GM12801 (cell line): Measurements from ENCODE around the gene ACER2.

Experiments used
- TF ChIP-seq, protein P1 (sequence below): IDR thresholded peaks from one replicate; pipeline ENCODE4 v1.5.1; 2011; ENCODE audit warnings: control low read depth; ENCODE audit not compliant: insufficient read length; ENCODE audit errors: extremely low read depth

The ACER2 gene

DNA sequence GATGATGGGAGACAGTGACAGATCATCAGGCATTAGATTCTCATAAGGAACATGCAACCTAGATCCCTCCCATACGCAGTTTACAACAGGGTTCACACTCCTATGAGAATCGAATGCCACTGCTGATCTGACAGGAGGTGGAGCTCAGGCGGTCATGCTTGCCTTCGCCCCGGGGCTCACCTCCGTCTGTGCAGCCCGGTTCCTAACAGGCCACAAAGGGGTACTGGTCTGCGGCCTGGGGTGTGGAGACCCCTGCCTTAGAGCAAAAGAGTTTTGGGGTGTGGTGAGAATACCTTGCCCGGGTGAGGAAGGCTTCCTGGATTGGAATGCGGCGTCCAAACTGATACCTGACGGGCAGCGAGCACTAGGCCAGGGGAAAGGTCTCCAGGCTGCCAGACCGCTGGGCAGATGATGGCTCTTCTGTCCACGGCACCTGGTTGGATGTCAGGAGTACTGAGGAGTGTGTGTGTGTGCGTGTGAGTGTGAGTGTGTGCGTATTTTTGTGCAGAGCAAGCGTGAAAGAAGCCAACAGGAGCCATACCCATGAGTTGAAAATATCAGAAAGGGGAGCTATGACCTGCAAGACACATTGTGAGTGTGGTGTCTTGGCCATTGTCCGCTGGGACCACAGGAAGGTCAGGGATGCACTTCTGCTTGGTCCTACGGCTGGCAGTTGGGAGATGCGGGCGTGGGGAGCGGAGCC is 55.4 kb downstream of the ACER2 start:
- TF ChIP-seq, protein P1, sequence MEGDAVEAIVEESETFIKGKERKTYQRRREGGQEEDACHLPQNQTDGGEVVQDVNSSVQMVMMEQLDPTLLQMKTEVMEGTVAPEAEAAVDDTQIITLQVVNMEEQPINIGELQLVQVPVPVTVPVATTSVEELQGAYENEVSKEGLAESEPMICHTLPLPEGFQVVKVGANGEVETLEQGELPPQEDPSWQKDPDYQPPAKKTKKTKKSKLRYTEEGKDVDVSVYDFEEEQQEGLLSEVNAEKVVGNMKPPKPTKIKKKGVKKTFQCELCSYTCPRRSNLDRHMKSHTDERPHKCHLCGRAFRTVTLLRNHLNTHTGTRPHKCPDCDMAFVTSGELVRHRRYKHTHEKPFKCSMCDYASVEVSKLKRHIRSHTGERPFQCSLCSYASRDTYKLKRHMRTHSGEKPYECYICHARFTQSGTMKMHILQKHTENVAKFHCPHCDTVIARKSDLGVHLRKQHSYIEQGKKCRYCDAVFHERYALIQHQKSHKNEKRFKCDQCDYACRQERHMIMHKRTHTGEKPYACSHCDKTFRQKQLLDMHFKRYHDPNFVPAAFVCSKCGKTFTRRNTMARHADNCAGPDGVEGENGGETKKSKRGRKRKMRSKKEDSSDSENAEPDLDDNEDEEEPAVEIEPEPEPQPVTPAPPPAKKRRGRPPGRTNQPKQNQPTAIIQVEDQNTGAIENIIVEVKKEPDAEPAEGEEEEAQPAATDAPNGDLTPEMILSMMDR: no peak

DNA sequence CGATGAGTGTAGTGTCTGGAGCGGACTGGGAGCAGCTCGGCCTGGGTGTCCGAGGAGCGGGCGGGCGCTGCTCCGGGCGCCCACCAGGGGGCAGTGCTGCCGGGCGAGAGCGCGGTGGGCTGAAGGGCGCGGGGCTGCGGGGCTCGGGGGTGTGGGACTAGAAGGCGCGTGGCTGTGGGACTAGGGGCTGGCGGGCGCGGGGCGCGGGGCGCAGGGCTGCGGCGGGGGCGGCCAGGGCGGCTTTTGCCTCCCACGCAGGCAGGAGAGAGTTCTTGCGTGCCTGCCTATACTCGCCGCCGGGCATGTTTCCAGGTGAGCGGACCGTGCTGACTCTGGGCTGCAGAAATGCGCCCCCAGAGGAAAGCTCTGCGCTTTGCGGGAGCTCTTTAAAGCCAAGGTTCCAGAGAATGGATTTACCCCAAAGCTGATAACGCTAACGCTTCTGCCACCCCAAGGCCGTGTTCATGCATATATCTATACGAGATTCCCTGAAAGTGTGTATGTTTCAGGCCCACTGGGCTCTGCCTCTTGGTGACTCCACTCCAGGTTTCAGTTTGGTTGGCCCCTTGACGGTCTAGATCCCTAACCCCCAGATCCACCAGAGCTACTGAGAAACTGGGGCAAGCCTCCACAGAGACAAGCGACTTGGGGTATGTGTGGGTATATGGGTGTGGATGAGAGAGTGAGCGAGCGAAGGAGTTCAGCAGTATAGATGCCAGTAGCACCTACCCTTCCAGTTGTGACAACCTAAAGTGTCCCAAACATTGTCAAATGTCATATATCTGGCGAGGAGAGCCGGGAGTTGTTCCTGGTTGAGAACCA is 56.2 kb downstream of the ACER2 start:
- TF ChIP-seq, protein P1: no peak

DNA sequence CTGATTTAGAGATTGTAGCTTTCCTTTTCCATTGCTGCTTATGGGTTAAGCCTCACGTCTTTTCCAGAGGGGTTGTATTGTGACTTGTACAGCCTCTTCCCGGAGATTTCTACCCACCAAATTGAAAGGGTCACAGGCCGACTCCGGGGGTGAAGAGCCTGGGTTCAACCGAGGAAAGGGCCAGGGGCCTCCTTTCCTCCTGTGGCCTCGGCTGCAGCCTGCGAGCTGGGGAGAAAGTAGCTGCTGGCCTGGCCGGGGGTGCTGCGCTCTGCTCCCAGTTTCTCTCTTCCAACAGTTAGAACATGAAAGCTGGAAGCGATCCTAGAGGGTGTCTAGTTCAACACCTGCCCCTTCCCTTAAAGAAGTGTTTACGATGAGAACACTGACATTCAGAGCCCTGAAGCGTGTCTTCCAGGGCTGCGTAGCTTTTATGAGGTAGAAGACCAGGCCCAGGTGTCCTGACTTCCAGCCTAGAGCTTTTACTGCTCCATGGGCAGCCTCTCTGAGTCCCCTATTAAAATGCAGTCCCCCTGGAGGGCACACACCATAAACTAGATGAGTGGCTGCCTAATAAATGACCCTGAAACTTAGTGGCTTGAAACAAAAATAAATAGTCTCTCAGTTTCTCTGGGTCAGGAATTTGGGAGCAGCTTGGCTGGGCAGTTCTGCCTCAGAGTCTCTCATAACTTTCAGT is 56.9 kb downstream of the ACER2 start:
- TF ChIP-seq, protein P1: no peak

DNA sequence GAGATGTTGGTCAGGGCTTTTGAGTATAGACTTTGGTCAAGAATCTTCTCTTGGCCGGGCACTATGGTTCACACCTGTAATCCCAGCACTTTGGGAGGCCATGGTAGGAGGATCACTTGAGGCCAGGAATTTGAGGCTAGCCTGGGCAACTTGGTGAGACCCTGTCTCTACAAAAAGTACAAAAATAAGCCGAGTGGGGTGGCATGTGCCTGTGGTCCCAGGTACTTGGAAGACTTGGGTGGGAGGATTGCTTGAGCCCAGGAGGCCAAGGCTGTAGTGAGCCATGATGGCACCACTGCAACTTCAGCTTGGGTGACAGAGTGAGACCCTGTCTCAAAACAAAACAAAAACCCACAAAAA is 57.5 kb downstream of the ACER2 start:
- TF ChIP-seq, protein P1: no peak

DNA sequence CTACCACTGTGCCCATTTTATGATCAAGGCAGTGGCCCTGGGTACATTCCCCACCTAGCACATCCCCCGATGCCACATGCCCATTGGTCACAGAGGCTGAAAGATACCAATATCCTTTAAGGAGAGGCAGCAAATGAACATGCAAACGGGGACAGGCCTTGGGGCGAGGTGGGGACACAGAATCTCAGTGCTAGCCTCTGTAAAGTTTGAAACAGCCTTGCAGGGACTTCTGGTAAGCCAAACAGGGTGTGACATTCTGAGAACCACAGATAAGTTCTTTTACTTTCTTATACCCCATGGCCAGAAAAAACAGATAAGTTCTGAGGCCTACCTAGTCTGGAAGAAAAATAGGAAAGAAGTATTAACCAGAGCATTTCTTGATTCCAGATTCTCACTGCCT is 60.5 kb downstream of the ACER2 start:
- TF ChIP-seq, protein P1: no peak

DNA sequence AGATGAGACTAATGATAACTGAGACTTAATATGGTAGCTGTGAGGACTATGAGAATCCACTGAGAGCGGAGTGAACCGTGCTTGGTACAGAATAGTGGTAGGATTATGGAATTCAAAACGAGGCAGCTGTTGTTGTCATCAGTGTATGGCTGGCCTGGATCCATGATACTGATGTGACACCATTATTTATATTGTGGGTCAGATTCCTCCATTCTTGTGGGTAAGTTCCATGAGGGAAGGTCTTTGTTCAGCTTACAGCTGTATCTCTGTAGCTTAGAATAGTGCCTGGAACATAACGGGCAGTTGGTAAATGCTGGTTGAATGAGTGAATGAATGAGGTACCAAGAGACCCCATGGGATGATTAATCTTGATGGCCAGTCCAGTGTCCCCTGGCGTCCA is 61.8 kb downstream of the ACER2 start:
- TF ChIP-seq, protein P1: no peak

DNA sequence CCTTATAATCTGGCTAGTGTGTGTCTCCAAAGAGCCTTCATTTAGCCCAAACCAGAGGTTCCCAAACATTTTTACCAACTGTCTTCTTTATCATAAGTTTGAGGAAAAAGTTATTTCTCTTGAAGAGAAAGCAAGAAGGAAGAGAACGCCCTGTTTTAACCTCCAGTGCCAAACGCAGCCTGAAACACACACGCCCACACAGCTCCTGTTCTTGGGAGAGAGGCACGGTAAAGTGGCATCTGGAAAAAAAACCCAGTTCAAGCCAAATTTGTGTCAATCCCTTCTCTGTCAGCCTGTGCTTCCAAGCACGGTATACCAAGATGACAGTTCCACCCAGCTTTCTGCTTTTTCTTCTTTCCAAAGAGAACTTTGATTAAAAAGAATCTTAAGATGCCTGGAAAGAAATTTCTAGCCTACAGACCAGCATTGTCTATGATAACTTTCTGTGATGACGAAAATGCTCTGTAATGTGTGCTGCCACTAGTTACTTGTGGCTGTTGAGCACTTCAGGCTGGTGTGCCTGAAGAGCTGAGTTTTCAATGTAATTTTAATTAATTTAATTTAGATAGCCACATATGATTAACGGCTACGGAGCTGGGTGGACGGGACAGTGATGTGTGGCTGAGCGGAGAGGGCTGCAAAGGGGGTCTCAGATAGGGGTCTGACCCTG is 62.3 kb downstream of the ACER2 start:
- TF ChIP-seq, protein P1: no peak
